ENCODE data around the gene RNF141. TPM values are rescaled to one million over a fixed set of nuclear protein-coding genes. Genes with fewer than 3 reads are reported as not detected.
A peak's percentile ranks its signal among the peaks of the same experiment; 100 is the strongest.

The RNF141 gene
- total RNA-seq, 1 donor from 2014 or later = 30.0 TPM

GRCh38 chr11:10500757-10501684, 40.0 kb downstream of the RNF141 start:
- H3K9me3 Mint-ChIP-seq (ENCODE audit: unreplicated experiment) = no peaks in the 10 kb centered on the region
- DNase-seq (ENCODE audit: extremely low spot score, unreplicated experiment) = peak; percentile 76
- peaks cover 4% of the 10 kb centered on the region for H3K36me3 Mint-ChIP-seq (ENCODE audit: unreplicated experiment)
- H3K27ac Mint-ChIP-seq (ENCODE audit: unreplicated experiment) = no peak overlapping the region
- H3K4me1 Mint-ChIP-seq (ENCODE audit: unreplicated experiment) = peaks cover 16% of the 10 kb centered on the region
- no peak overlapping the region for H3K4me3 Mint-ChIP-seq (ENCODE audit: unreplicated experiment)
- no peaks in the 10 kb centered on the region for H3K27me3 Mint-ChIP-seq (ENCODE audit: unreplicated experiment)
- TF ChIP-seq, protein P1, sequence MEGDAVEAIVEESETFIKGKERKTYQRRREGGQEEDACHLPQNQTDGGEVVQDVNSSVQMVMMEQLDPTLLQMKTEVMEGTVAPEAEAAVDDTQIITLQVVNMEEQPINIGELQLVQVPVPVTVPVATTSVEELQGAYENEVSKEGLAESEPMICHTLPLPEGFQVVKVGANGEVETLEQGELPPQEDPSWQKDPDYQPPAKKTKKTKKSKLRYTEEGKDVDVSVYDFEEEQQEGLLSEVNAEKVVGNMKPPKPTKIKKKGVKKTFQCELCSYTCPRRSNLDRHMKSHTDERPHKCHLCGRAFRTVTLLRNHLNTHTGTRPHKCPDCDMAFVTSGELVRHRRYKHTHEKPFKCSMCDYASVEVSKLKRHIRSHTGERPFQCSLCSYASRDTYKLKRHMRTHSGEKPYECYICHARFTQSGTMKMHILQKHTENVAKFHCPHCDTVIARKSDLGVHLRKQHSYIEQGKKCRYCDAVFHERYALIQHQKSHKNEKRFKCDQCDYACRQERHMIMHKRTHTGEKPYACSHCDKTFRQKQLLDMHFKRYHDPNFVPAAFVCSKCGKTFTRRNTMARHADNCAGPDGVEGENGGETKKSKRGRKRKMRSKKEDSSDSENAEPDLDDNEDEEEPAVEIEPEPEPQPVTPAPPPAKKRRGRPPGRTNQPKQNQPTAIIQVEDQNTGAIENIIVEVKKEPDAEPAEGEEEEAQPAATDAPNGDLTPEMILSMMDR (IDR thresholded peaks at IDR 0.05) = no peak

- H3K27ac Mint-ChIP-seq (ENCODE audit: unreplicated experiment) = no peak overlapping the region
- H3K4me1 Mint-ChIP-seq (ENCODE audit: unreplicated experiment) = peaks cover 14% of the 10 kb centered on the region
- TF ChIP-seq, protein P1 (IDR thresholded peaks at IDR 0.05) = no peak
- H3K27me3 Mint-ChIP-seq (ENCODE audit: unreplicated experiment) = no peaks in the 10 kb centered on the region
- no peaks in the 10 kb centered on the region for H3K9me3 Mint-ChIP-seq (ENCODE audit: unreplicated experiment)
- peak; percentile 67 for DNase-seq (ENCODE audit: extremely low spot score, unreplicated experiment)
- no peak overlapping the region for H3K4me3 Mint-ChIP-seq (ENCODE audit: unreplicated experiment)
- H3K36me3 Mint-ChIP-seq (ENCODE audit: unreplicated experiment) = peaks cover 4% of the 10 kb centered on the region
These were observed 40.9 kb downstream of the RNF141 start for GRCh38 chr11:10499874-10500601.

DNA sequence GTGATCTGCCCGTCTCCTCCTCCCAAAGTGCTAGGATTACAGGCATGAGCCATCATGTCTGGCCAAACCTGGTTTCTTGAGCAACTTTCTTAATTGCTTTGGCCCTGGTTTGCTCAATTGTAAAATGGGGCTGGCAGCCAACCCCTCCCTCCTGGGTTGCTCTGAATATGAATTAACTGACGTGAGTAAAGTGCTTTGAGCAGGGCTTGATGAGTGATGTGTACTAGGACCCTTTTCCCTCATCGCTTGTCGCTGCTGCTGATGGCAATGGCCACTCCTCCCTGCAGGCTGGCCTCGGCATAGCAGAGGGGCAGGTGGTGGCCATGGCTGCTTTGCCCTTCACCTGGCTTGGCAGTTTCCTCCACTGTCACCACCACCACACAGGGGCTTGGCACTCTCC, 41.5 kb downstream of the RNF141 start:
- peaks cover 13% of the 10 kb centered on the region for H3K4me1 Mint-ChIP-seq (ENCODE audit: unreplicated experiment)
- H3K27ac Mint-ChIP-seq (ENCODE audit: unreplicated experiment) = no peak overlapping the region
- H3K36me3 Mint-ChIP-seq (ENCODE audit: unreplicated experiment) = peaks cover 4% of the 10 kb centered on the region
- no peaks in the 10 kb centered on the region for H3K9me3 Mint-ChIP-seq (ENCODE audit: unreplicated experiment)
- no peaks in the 10 kb centered on the region for H3K27me3 Mint-ChIP-seq (ENCODE audit: unreplicated experiment)
- TF ChIP-seq, protein P1 (IDR thresholded peaks at IDR 0.05) = no peak
- DNase-seq (ENCODE audit: extremely low spot score, unreplicated experiment) = no peak
- H3K4me3 Mint-ChIP-seq (ENCODE audit: unreplicated experiment) = no peak overlapping the region

DNA sequence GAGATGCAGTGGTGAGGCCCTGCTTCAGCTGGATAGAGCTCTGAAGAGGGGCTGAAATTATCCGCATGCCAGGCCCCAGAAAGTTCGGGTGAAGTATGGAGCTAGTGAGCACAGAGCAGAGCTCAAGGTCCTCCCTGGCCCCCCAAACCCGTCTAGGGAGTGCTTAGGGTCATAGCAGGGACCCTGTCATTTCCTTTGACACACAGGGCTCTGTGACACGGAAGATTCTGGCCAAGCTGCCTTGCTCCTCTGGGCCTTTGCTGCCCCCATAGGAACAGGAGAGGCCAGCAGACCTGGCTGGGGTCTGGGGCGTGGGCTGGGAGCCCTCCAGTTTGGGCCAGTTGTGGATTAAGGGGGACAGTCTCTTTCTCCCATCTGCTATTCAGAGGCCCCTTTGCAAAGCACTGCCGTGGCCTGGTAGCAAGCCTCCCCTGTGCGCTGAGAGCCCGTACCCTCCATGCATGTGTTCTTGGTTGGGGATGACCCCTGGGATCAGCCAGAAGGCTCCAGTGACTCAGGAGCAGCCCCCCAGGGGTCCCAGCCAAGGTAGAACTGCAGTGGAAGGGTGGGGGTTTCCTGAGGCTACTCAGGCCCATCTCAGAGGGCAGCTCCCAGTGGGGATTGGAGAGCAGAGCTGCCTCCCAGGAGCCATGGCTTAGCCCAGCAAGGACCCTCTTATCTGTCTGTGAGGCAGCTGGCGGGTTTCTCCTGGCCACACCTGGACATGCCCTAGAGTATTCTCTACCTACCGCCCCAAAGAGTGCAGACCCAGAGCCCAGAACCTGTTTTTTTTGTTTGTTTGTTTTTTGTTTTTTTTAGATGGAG, 42.3 kb downstream of the RNF141 start:
- H3K27ac Mint-ChIP-seq (ENCODE audit: unreplicated experiment) = no peak overlapping the region
- TF ChIP-seq, protein P1 (IDR thresholded peaks at IDR 0.05) = no peak

More for the DNA sequence above, 42.3 kb downstream of the RNF141 start:
- Mint-ChIP-seq H3K4me1 (ENCODE audit: unreplicated experiment) (peaks cover 5% of the 10 kb centered on the region), H3K36me3 (ENCODE audit: unreplicated experiment) (peaks cover 10% of the 10 kb centered on the region), H3K4me3 (ENCODE audit: unreplicated experiment) (no peak overlapping the region), H3K9me3 (ENCODE audit: unreplicated experiment) (peaks cover 4% of the 10 kb centered on the region), H3K27me3 (ENCODE audit: unreplicated experiment) (no peaks in the 10 kb centered on the region)
- DNase-seq (ENCODE audit: extremely low spot score, unreplicated experiment) = peak; percentile 78
